ENCODE data around the gene PACRG. TPM values are rescaled to one million over a fixed set of nuclear protein-coding genes. Genes with fewer than 3 reads are reported as not detected.

Gene PACRG
- total RNA-seq, 1 experiment from 2014 or later: 0.59 TPM

- POLR2A ChIA-PET: no interaction called here
- in situ Hi-C loops (cut with HindIII; ENCODE audit: low pct_unique_long_range_greater_than_20kb, low sequenced_read_pairs) (no loop called here), intact Hi-C loops (cut with micrococcal nuclease; ENCODE audit: unreplicated experiment) (no loop called here)
- no peak overlapping the region for H3K4me3 ChIP-seq (ENCODE audit: low read depth in 2 of 2, low read length in 2 of 2)
- no peaks in the 10 kb centered on the region for H3K9me3 ChIP-seq (ENCODE audit: control insufficient read depth, insufficient read depth, low read depth, low read length)
- no peaks in the 10 kb centered on the region for H3K27me3 ChIP-seq (ENCODE audit: control insufficient read depth, insufficient read depth, low read length)
- CTCF ChIA-PET: no interaction called here
- TF ChIP-seq REST (IDR thresholded peaks at IDR 0.05; ENCODE audit: insufficient read depth in 1 of 2, low read depth in 2 of 2, low read length in 1 of 2): no peak
- TF ChIP-seq POLR2AphosphoS5 (IDR thresholded peaks at IDR 0.05; ENCODE audit: low read depth, low read length): no peak
- no peak for TF ChIP-seq TCF7L2 (IDR thresholded peaks at IDR 0.05; ENCODE audit: low read depth, low read length)
- TF ChIP-seq CTCF (IDR thresholded peaks at IDR 0.05): no peak
- TF ChIP-seq SIN3A (IDR thresholded peaks at IDR 0.05; ENCODE audit: borderline replicate concordance, insufficient read depth, low read depth, low read length): no peak
- no peaks in the 10 kb centered on the region for H3K36me3 ChIP-seq (ENCODE audit: control insufficient read depth, insufficient read depth, low read length)
- H3K4me1 ChIP-seq (ENCODE audit: control insufficient read depth, insufficient read depth, low read length): no peaks in the 10 kb centered on the region
- no peak for DNase-seq (ENCODE audit: low read depth, low spot score)
- BruUV-seq (replicated peaks): no TSS peak
- ATAC-seq: no peak
- H3K27ac ChIP-seq (ENCODE audit: low read length): no peak overlapping the region
These were observed 48.1 kb upstream of the PACRG start for GRCh38 chr6:162679681-162680080.

GRCh38 chr6:162680367-162680766 is 47.4 kb upstream of the PACRG start:
- no peaks in the 10 kb centered on the region for H3K4me1 ChIP-seq (ENCODE audit: control insufficient read depth, insufficient read depth, low read length)
- ATAC-seq (no peak), DNase-seq (ENCODE audit: low read depth, low spot score) (no peak)
- no peak overlapping the region for H3K27ac ChIP-seq (ENCODE audit: low read length)
- ChIA-PET POLR2A (no interaction called here), CTCF (no interaction called here)
- no peaks in the 10 kb centered on the region for H3K36me3 ChIP-seq (ENCODE audit: control insufficient read depth, insufficient read depth, low read length)
- no peaks in the 10 kb centered on the region for H3K27me3 ChIP-seq (ENCODE audit: control insufficient read depth, insufficient read depth, low read length)
- intact Hi-C loops (cut with micrococcal nuclease; ENCODE audit: unreplicated experiment): no loop called here
- no TSS peak for BruUV-seq (replicated peaks)
- H3K4me3 ChIP-seq (ENCODE audit: low read depth in 2 of 2, low read length in 2 of 2): no peak overlapping the region
- no peaks in the 10 kb centered on the region for H3K9me3 ChIP-seq (ENCODE audit: control insufficient read depth, insufficient read depth, low read depth, low read length)
- TF ChIP-seq REST (IDR thresholded peaks at IDR 0.05; ENCODE audit: insufficient read depth in 1 of 2, low read depth in 2 of 2, low read length in 1 of 2) (no peak), TCF7L2 (IDR thresholded peaks at IDR 0.05; ENCODE audit: low read depth, low read length) (no peak), SIN3A (IDR thresholded peaks at IDR 0.05; ENCODE audit: borderline replicate concordance, insufficient read depth, low read depth, low read length) (no peak), CTCF (IDR thresholded peaks at IDR 0.05) (no peak), POLR2AphosphoS5 (IDR thresholded peaks at IDR 0.05; ENCODE audit: low read depth, low read length) (no peak)
- in situ Hi-C loops (cut with HindIII; ENCODE audit: low pct_unique_long_range_greater_than_20kb, low sequenced_read_pairs): no loop called here
